CD4-positive, alpha-beta T cell (primary cell): Measurements from ENCODE around the gene NTSR2. TPM values are rescaled to one million over a fixed set of nuclear protein-coding genes. Genes with fewer than 3 reads are reported as not detected.

ENCODE experiments used
- ATAC-seq: fragments of 200-7000 bp; cut with Tn5 transposase; one replicate; pipeline ENCODE4 v1.10.0; 2022; ENCODE audit warnings: mild to moderate bottlenecking; ENCODE audit not compliant: poor library complexity
- CTCF ChIA-PET: fragments of 350-600 bp; sonication (Branson Sonifier 250); formaldehyde crosslinking; loops from one replicate; lab custom pipeline; 2021; ENCODE audit warnings: antibody characterized with exemption, inconsistent platforms; lab: Charles Lee
- POLR2A ChIA-PET: fragments of 350-600 bp; sonication (Branson Sonifier 250); formaldehyde crosslinking; loops from one replicate; lab custom pipeline; 2021; ENCODE audit warnings: antibody characterized with exemption, inconsistent platforms; lab: Charles Lee
- DNase-seq, 14 experiments: peaks; one replicate each; pipeline ENCODE4 v3.0.0-alpha.2; 2013 to 2020; ENCODE audit warnings: mixed read lengths in 2 of 14
- H3K27ac ChIP-seq, 2 donors: one replicate each; pipeline versions ENCODE4 v1.5.1 to v1.7.0; 2013; ENCODE audit warnings: low read length in 2 of 2, low read depth in 1 of 2, mild to moderate bottlenecking in 1 of 2
- H3K27me3 ChIP-seq, 2 experiments: 1 replicate in 1 of 2; 2 replicates in 1 of 2; pipeline versions ENCODE4 v1.6.1 to v1.7.0; 2013; ENCODE audit warnings: low read length in 2 of 2, control low read depth in 1 of 2, mild to moderate bottlenecking in 1 of 2, moderate library complexity in 1 of 2; ENCODE audit not compliant: insufficient read depth in 2 of 2, control insufficient read depth in 1 of 2
- H3K36me3 ChIP-seq: one replicate; pipeline ENCODE4 v1.6.1; 2013; ENCODE audit warnings: low read length, control low read depth; ENCODE audit not compliant: insufficient read depth
- H3K4me1 ChIP-seq: one replicate; pipeline ENCODE4 v1.6.1; 2013; ENCODE audit warnings: low read length, control low read depth; ENCODE audit not compliant: insufficient read depth
- H3K4me3 ChIP-seq: one replicate; pipeline ENCODE4 v1.5.1; 2013; ENCODE audit warnings: mild to moderate bottlenecking, low read length, moderate library complexity
- H3K9me3 ChIP-seq, 2 experiments: 1 replicate in 1 of 2; 2 replicates in 1 of 2; pipeline versions ENCODE4 v1.6.1 to v1.7.0; 2013; ENCODE audit warnings: low read length in 2 of 2, mild to moderate bottlenecking in 2 of 2, control low read depth in 1 of 2, moderate library complexity in 1 of 2; ENCODE audit not compliant: control insufficient read depth in 1 of 2, insufficient read depth in 1 of 2
- H3K27ac Mint-ChIP-seq: one replicate; pipeline ENCODE4 v1.8.0; 2020; ENCODE audit warnings: mixed read lengths
- H3K27me3 Mint-ChIP-seq: one replicate; pipeline ENCODE4 v1.8.0; 2021; ENCODE audit warnings: mixed read lengths
- H3K36me3 Mint-ChIP-seq: one replicate; pipeline ENCODE4 v1.8.0; 2021; ENCODE audit warnings: low read depth, mixed read lengths
- H3K4me1 Mint-ChIP-seq: one replicate; pipeline ENCODE4 v1.8.0; 2021; ENCODE audit warnings: low read depth, mixed read lengths
- H3K4me3 Mint-ChIP-seq: one replicate; pipeline ENCODE4 v1.8.0; 2020; ENCODE audit warnings: mild to moderate bottlenecking, mixed read lengths
- H3K9me3 Mint-ChIP-seq: one replicate; pipeline ENCODE4 v1.8.0; 2020; ENCODE audit warnings: mixed read lengths
- CTCF ChIP-seq: fragments of 200-600 bp; IDR thresholded peaks from one replicate; pipeline ENCODE4 v1.8.0; 2022; ENCODE audit warnings: antibody characterized with exemption, mild to moderate bottlenecking
- intact Hi-C, 2 experiments: fragments of 100-400 bp; cut with DNase I in 1 of 2; cut with micrococcal nuclease in 1 of 2; formaldehyde crosslinking; loops; one replicate each; pipeline versions ENCODE4 v1.15.1 to v1.9.0; 2023 to 2025; cut with DNase I, micrococcal nuclease
- total RNA-seq, 174 experiments: library from RNA in 2 of 174; stranded (reverse) in 2 of 174; gene quantifications; one replicate each; pipeline ENCODE4 v1.2.3 and lab custom pipeline; 2021 to 2026

Gene NTSR2
- total RNA-seq, 2 experiments from 2014 or later, result not detected

- peaks cover 4% of the 10 kb centered on the region for H3K27me3 Mint-ChIP-seq
- peaks cover 0 to 7% of the 10 kb centered on the region in 2 experiments for H3K9me3 ChIP-seq
- CTCF ChIA-PET, result no interaction called here
- H3K4me3 Mint-ChIP-seq, result no peak overlapping the region
- H3K27ac ChIP-seq, result no peak overlapping the region
- no peaks in the 10 kb centered on the region for H3K36me3 Mint-ChIP-seq
- no peaks in the 10 kb centered on the region for H3K27me3 ChIP-seq
- no peak overlapping the region for H3K4me3 ChIP-seq
- POLR2A ChIA-PET, result no interaction called here
- no peaks in the 10 kb centered on the region for H3K4me1 ChIP-seq
- ATAC-seq (no peak), DNase-seq (no peak)
- intact Hi-C loops, result no loop called here
- H3K27ac Mint-ChIP-seq, result no peak overlapping the region
- no peaks in the 10 kb centered on the region for H3K4me1 Mint-ChIP-seq
- no peaks in the 10 kb centered on the region for H3K36me3 ChIP-seq
- TF ChIP-seq CTCF, result no peak
- H3K9me3 Mint-ChIP-seq, result no peaks in the 10 kb centered on the region
Measured at GRCh38 chr2:11612553-11613215, 57.3 kb downstream of the NTSR2 start.

DNA sequence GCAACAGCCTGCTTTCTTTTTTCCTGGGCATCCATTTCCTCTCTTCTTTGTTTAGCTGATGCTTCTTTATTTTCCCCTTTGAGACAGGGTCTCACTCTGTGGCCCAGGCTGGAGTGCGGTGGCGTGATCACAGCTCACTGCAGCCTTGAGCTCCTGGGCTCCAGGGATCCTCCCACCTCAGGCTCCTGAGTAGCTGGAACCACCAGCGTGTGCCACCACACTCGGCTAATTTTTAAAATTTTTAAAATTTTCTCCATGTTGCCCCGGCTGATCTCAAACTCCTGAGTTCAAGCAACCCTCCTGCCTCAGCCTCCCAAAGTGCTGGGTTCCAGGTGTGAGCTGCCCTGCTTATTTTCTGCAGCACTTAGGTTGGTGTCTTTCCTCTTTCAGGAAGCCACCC lies 58.7 kb downstream of the NTSR2 start:
- Histone ChIP-seq H3K9me3 (peaks cover 0 to 7% of the 10 kb centered on the region in 2 experiments), H3K36me3 (no peaks in the 10 kb centered on the region), H3K27me3 (no peaks in the 10 kb centered on the region), H3K27ac (no peak overlapping the region), H3K4me1 (no peaks in the 10 kb centered on the region), H3K4me3 (no peak overlapping the region)
- ChIA-PET POLR2A (no interaction called here), CTCF (no interaction called here)
- DNase-seq (no peak), ATAC-seq (no peak)
- no peak for TF ChIP-seq CTCF
- Mint-ChIP-seq H3K4me1 (no peaks in the 10 kb centered on the region), H3K4me3 (no peak overlapping the region), H3K36me3 (no peaks in the 10 kb centered on the region), H3K27ac (no peak overlapping the region), H3K9me3 (no peaks in the 10 kb centered on the region), H3K27me3 (peaks cover 4% of the 10 kb centered on the region)
- intact Hi-C loops, result no loop called here

DNA sequence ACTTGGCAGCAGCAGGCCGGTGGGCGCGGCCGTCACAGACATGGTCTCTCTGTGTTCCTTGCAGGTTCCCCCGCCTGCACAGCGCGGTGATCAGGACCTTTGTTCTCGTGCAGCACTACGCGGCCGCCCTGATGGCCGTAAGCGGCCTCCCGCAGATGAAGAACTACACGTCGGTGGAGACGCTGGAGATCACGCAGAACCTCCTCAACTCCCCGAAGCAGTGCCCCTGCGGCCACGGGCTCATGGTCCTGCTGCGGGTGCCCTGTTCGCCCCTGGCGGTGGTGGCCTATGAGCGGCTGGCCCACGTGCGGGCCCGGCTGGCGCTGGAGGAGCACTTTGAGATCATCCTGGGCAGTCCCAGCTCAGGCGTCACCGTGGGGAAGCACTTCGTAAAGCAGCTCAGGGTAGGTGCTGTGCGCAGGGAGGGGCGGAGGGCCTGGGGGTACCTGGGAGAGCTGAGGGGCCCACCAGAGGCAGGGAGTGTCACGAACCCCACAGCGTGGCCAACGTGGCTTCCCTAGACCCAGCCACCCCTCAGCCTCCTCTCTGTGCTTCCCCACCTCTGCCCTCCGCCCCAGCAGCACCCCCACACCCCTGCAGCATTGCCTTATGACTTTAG lies 59.3 kb downstream of the NTSR2 start:
- Mint-ChIP-seq H3K4me1 (no peaks in the 10 kb centered on the region), H3K27me3 (peaks cover 4% of the 10 kb centered on the region), H3K4me3 (no peak overlapping the region), H3K27ac (no peak overlapping the region), H3K9me3 (no peaks in the 10 kb centered on the region), H3K36me3 (no peaks in the 10 kb centered on the region)
- Histone ChIP-seq H3K9me3 (peaks cover 0 to 7% of the 10 kb centered on the region in 2 experiments), H3K4me1 (no peaks in the 10 kb centered on the region), H3K27ac (no peak overlapping the region), H3K36me3 (no peaks in the 10 kb centered on the region), H3K4me3 (no peak overlapping the region), H3K27me3 (no peaks in the 10 kb centered on the region)
- DNase-seq, result no peak
- intact Hi-C loops, result no loop called here
- POLR2A ChIA-PET, result no interaction called here
- ATAC-seq, result no peak
- no peak for TF ChIP-seq CTCF
- CTCF ChIA-PET, result no interaction called here

Other genes starting within 250 kb of the NTSR2 start
- 1 to 10 TPM; 3.5 to 4.2 TPM for gene E2F6, start 204.0 kb downstream of the NTSR2 start, total RNA-seq
- gene GREB1, start 136.2 kb downstream of the NTSR2 start, total RNA-seq, result under 1 TPM; 0.22 to 0.31 TPM
- gene LPIN1, start 76.4 kb upstream of the NTSR2 start, total RNA-seq, result 100 to 1,000 TPM; 115 to 128 TPM